Mesenchymal stem cell (in vitro differentiated cells and primary cell): ENCODE results near the gene CHL1.

Experiments used
- DNase-seq: peaks from one replicate; pipeline ENCODE4 v3.0.0-alpha.2; 2013
- H2AFZ ChIP-seq: one replicate; pipeline ENCODE4 v1.6.1; 2013; ENCODE audit warnings: low read depth, mild to moderate bottlenecking, control low read depth, inconsistent platforms, low read length, moderate library complexity
- H2AK5ac ChIP-seq: 2 replicates; pipeline ENCODE4 v1.6.1; 2013; ENCODE audit warnings: low read length, moderate library complexity, mild to moderate bottlenecking, inconsistent platforms; ENCODE audit not compliant: severe bottlenecking
- H2BK120ac ChIP-seq: one replicate; pipeline ENCODE4 v1.6.1; 2013; ENCODE audit warnings: low read depth, mild to moderate bottlenecking, inconsistent platforms, low read length, moderate library complexity
- H2BK12ac ChIP-seq, 2 experiments: one replicate each; pipeline ENCODE4 v1.6.1; 2013; ENCODE audit warnings: inconsistent platforms in 2 of 2, low read length in 2 of 2, mild to moderate bottlenecking in 2 of 2, moderate library complexity in 2 of 2, control low read depth in 1 of 2
- H2BK15ac ChIP-seq: one replicate; pipeline ENCODE4 v1.6.1; 2013; ENCODE audit warnings: mild to moderate bottlenecking, low read depth, inconsistent platforms; ENCODE audit not compliant: poor library complexity, severe bottlenecking
- H2BK5ac ChIP-seq: 2 replicates; pipeline ENCODE4 v1.6.1; 2013; ENCODE audit warnings: low read depth, mild to moderate bottlenecking, low read length, control low read depth, inconsistent platforms; ENCODE audit not compliant: poor library complexity, severe bottlenecking
- H3K14ac ChIP-seq, 2 experiments: one replicate each; pipeline ENCODE4 v1.6.1; 2013; ENCODE audit warnings: inconsistent platforms in 2 of 2, low read length in 2 of 2, control low read depth in 1 of 2, mild to moderate bottlenecking in 1 of 2, moderate library complexity in 1 of 2
- H3K18ac ChIP-seq, 2 experiments: one replicate each; pipeline ENCODE4 v1.6.1; 2013; ENCODE audit warnings: inconsistent platforms in 2 of 2, low read length in 2 of 2, control low read depth in 1 of 2, low read depth in 1 of 2, mild to moderate bottlenecking in 1 of 2
- H3K23ac ChIP-seq, 2 experiments: one replicate each; pipeline ENCODE4 v1.6.1; 2013; ENCODE audit warnings: inconsistent platforms in 2 of 2, low read length in 2 of 2, mild to moderate bottlenecking in 2 of 2, moderate library complexity in 2 of 2, control low read depth in 1 of 2
- H3K27ac ChIP-seq: 2 replicates; pipeline ENCODE4 v1.5.1; 2013; ENCODE audit warnings: mild to moderate bottlenecking, moderate library complexity, low read length, control low read depth, inconsistent platforms; ENCODE audit not compliant: poor library complexity, severe bottlenecking
- H3K27me3 ChIP-seq, 2 experiments: 2 replicates each; pipeline versions ENCODE4 v1.6.1 to v1.7.0; 2013; ENCODE audit warnings: low read length in 2 of 2, mild to moderate bottlenecking in 2 of 2, moderate library complexity in 2 of 2, control low read depth in 1 of 2, inconsistent platforms in 1 of 2; ENCODE audit not compliant: control insufficient read depth in 1 of 2, insufficient read depth in 1 of 2
- H3K36me3 ChIP-seq, 2 experiments: 2 replicates each; pipeline versions ENCODE4 v1.6.1 to v1.7.0; 2013; ENCODE audit warnings: low read length in 2 of 2, control low read depth in 1 of 2, inconsistent platforms in 1 of 2, low read depth in 1 of 2, mild to moderate bottlenecking in 1 of 2; ENCODE audit not compliant: insufficient read depth in 2 of 2, control insufficient read depth in 1 of 2
- H3K4ac ChIP-seq, 2 experiments: one replicate each; pipeline ENCODE4 v1.6.1; 2013; ENCODE audit warnings: inconsistent platforms in 2 of 2, low read length in 2 of 2, mild to moderate bottlenecking in 2 of 2, moderate library complexity in 2 of 2, control low read depth in 1 of 2, low read depth in 1 of 2
- H3K4me1 ChIP-seq: 2 replicates; pipeline ENCODE4 v1.6.1; 2013; ENCODE audit warnings: low read depth, low read length, control low read depth; ENCODE audit not compliant: control insufficient read depth, insufficient read depth
- H3K4me2 ChIP-seq: 2 replicates; pipeline ENCODE4 v1.6.1; 2013; ENCODE audit warnings: low read length, mild to moderate bottlenecking, inconsistent platforms; ENCODE audit not compliant: poor library complexity, severe bottlenecking
- H3K4me3 ChIP-seq, 2 experiments: 2 replicates each; pipeline versions ENCODE4 v1.5.1 to v1.7.0; 2013; ENCODE audit warnings: low read length in 2 of 2, mild to moderate bottlenecking in 2 of 2, control low read depth in 1 of 2, low read depth in 1 of 2; ENCODE audit not compliant: insufficient read depth in 1 of 2
- H3K79me1 ChIP-seq: replicated peaks from 2 replicates; pipeline ENCODE4 v1.6.1; 2013; ENCODE audit warnings: mild to moderate bottlenecking, control low read depth, low read length, inconsistent platforms; ENCODE audit not compliant: poor library complexity, severe bottlenecking
- H3K9ac ChIP-seq: 2 replicates; pipeline ENCODE4 v1.7.0; 2013; ENCODE audit warnings: mild to moderate bottlenecking, low read length, moderate library complexity
- H3K9me3 ChIP-seq: 2 replicates; pipeline ENCODE4 v1.7.0; 2013; ENCODE audit warnings: mild to moderate bottlenecking, low read length; ENCODE audit not compliant: control insufficient read depth
- H4K8ac ChIP-seq: one replicate; pipeline ENCODE4 v1.6.1; 2013; ENCODE audit warnings: inconsistent platforms, mild to moderate bottlenecking, low read length, moderate library complexity
- H4K91ac ChIP-seq: one replicate; pipeline ENCODE4 v1.6.1; 2013; ENCODE audit warnings: mild to moderate bottlenecking, low read length, inconsistent platforms
- WGBS: methylation state at CpG from one replicate; pipeline ENCODE4 v1.1.7; 2013; ENCODE audit warnings: mixed read lengths; 5-methylcytosine and 5-hydroxymethylcytosine counted together

Gene CHL1

DNA sequence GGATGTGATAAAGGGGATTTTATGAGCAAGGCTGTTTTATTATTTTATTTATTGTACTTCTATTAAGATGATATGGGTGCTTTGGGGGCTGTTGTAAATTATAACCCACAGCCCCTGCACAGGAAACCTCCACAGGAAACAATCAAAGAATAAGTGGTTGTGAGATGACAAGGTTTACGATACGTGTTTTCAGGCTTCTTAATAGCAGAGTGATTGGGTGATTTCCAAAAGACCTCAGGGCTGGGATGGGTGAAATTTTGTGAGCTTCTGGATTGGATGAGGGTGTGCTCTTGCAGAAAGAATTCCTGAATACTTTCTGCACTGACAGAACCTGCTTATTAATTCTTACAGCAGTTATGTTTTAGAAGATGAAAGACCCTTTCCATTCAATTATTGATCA, 21.4 kb downstream of the CHL1 start:
- Histone ChIP-seq H2BK5ac (no peak overlapping the region), H3K18ac (no peak overlapping the region), H2BK12ac (no peak overlapping the region), H4K91ac (no peak overlapping the region), H2BK15ac (no peak overlapping the region), H3K36me3 (no peaks in the 10 kb centered on the region), H3K9ac (no peak overlapping the region), H4K8ac (no peak overlapping the region), H3K4me1 (no peaks in the 10 kb centered on the region), H3K27me3 (no peaks in the 10 kb centered on the region), H3K4me3 (no peak overlapping the region), H3K4me2 (no peak overlapping the region), H3K79me1 (no peaks in the 10 kb centered on the region), H3K27ac (no peak overlapping the region), H2BK120ac (no peak overlapping the region), H2AFZ (no peak overlapping the region), H3K4ac (no peak overlapping the region), H3K14ac (no peak overlapping the region), H3K23ac (no peak overlapping the region), H2AK5ac (no peak overlapping the region), H3K9me3 (peaks cover 9% of the 10 kb centered on the region)
- no peak for DNase-seq
- 90% methylated on average over 2 of the region's 2 CpGs for WGBS

DNA sequence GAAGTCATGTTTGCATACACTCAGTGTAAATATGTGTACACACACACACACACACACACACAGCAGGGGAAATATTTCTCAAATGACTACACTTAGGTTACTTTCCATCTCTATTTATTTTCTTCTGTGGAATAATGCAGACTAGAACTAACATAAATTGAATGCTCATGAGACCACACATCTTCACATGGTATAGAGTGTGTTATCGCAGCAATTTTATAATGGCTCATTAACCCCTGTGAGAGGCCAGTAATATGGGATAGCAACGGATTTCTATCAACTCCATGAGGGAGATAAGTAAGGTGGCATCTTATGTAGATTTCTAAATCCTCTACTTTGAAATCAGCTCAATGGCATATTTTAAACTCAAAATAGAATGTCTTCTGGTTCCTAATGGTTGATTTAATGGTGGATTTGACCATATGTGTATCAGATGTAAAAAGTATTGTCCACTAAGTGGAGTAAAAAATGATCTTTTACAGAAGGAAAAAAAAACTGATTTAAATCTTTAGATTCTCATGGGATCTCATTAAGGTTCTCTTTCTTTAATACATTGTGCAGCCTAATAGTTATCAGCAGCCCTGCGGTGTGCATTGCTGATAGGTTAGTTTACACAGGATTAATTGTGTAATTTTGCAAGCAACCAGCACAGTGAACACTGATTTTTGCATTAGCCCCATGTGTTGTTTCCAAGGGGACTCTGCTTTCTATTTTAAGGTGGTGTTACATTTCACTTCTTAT, 32.0 kb downstream of the CHL1 start:
- H3K79me1 ChIP-seq: no peaks in the 10 kb centered on the region
- H3K27ac ChIP-seq: no peak overlapping the region
- H3K23ac ChIP-seq: no peak overlapping the region
- no peak overlapping the region for H2AFZ ChIP-seq
- no peaks in the 10 kb centered on the region for H3K36me3 ChIP-seq
- H3K4me2 ChIP-seq: no peak overlapping the region
- H3K18ac ChIP-seq: no peak overlapping the region
- H2BK15ac ChIP-seq: no peak overlapping the region
- H4K91ac ChIP-seq: no peak overlapping the region
- no peaks in the 10 kb centered on the region for H3K4me1 ChIP-seq
- H2BK5ac ChIP-seq: no peak overlapping the region
- WGBS: 80% methylated on average over 1 of the region's 3 CpGs
- H4K8ac ChIP-seq: no peak overlapping the region
- no peak overlapping the region for H3K4ac ChIP-seq
- H3K9ac ChIP-seq: no peak overlapping the region
- H3K27me3 ChIP-seq: no peaks in the 10 kb centered on the region
- no peak overlapping the region for H2BK12ac ChIP-seq
- DNase-seq: no peak
- H3K14ac ChIP-seq: no peak overlapping the region
- H2AK5ac ChIP-seq: no peak overlapping the region
- H3K9me3 ChIP-seq: peaks cover 3% of the 10 kb centered on the region
- H3K4me3 ChIP-seq: no peak overlapping the region
- H2BK120ac ChIP-seq: no peak overlapping the region

DNA sequence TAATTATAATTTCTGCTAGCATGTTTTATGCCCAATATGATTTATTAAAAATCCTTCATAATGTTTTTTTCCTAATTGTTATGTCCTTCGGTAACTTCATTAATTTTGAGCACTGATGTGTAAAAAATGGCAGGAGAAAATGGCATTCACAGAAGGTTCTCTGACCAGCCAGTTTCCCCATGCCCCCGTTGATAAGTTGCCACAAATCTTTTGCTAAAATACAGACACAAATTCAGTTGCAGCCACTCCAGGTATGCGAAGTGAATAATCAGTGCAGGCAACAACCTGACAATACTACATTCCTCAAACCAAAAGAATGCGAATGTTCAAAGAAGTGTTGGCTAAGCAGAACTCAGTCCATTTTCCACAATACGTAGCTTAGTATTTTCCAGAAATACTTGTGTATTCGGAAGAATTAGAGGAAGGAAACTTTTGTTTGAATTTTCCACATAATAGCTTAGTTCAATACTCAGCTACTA, 32.7 kb downstream of the CHL1 start:
- H2BK15ac ChIP-seq: no peak overlapping the region
- no peak overlapping the region for H3K4me3 ChIP-seq
- no peaks in the 10 kb centered on the region for H3K4me1 ChIP-seq
- no peak overlapping the region for H3K14ac ChIP-seq
- DNase-seq: no peak
- no peaks in the 10 kb centered on the region for H3K27me3 ChIP-seq
- H2BK12ac ChIP-seq: no peak overlapping the region
- WGBS: 69% methylated on average over 5 of the region's 6 CpGs
- no peak overlapping the region for H4K91ac ChIP-seq
- H4K8ac ChIP-seq: no peak overlapping the region
- no peak overlapping the region for H3K4me2 ChIP-seq
- H3K23ac ChIP-seq: no peak overlapping the region
- no peak overlapping the region for H2BK120ac ChIP-seq
- no peak overlapping the region for H3K18ac ChIP-seq
- no peak overlapping the region for H2AK5ac ChIP-seq
- no peaks in the 10 kb centered on the region for H3K79me1 ChIP-seq
- no peak overlapping the region for H3K4ac ChIP-seq
- H3K27ac ChIP-seq: no peak overlapping the region
- no peak overlapping the region for H3K9ac ChIP-seq
- no peaks in the 10 kb centered on the region for H3K36me3 ChIP-seq
- no peak overlapping the region for H2AFZ ChIP-seq
- no peak overlapping the region for H2BK5ac ChIP-seq
- no peaks in the 10 kb centered on the region for H3K9me3 ChIP-seq

DNA sequence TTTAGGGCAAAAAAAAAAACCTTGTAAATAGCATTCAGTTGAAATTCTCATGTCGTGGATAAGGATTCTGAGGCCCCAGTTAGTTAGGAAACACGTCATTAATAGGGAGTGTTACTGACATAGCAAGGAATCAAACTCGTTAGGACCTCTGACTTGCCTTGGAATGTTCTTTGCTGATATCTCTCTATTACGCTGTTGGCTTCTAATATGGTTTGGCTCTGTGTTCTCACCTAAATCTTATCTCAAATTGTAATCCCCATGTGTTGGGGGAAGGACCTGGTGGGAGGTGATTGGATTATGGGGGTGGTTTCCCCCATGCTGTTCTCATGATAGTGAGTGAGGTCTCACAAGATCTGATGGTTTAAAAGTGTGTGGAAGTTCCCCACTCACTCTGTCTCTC, 40.3 kb downstream of the CHL1 start:
- H2BK15ac ChIP-seq: no peak overlapping the region
- H3K4me1 ChIP-seq: no peaks in the 10 kb centered on the region
- H3K4ac ChIP-seq: no peak overlapping the region
- H3K27me3 ChIP-seq: no peaks in the 10 kb centered on the region
- no peak for DNase-seq
- 45% methylated on average over 2 of the region's 4 CpGs for WGBS
- no peak overlapping the region for H3K23ac ChIP-seq
- no peaks in the 10 kb centered on the region for H3K9me3 ChIP-seq
- H2BK12ac ChIP-seq: no peak overlapping the region
- no peaks in the 10 kb centered on the region for H3K36me3 ChIP-seq
- no peak overlapping the region for H3K18ac ChIP-seq
- H4K91ac ChIP-seq: no peak overlapping the region
- H4K8ac ChIP-seq: no peak overlapping the region
- no peak overlapping the region for H3K4me3 ChIP-seq
- no peak overlapping the region for H2BK120ac ChIP-seq
- H3K79me1 ChIP-seq: no peaks in the 10 kb centered on the region
- H3K9ac ChIP-seq: no peak overlapping the region
- no peak overlapping the region for H2AK5ac ChIP-seq
- H3K27ac ChIP-seq: no peak overlapping the region
- H3K14ac ChIP-seq: no peak overlapping the region
- H2AFZ ChIP-seq: no peak overlapping the region
- H3K4me2 ChIP-seq: no peak overlapping the region
- H2BK5ac ChIP-seq: no peak overlapping the region
